ENCODE data around the gene SCAMP2. TPM values are rescaled to one million over a fixed set of nuclear protein-coding genes. Genes with fewer than 3 reads are reported as not detected.

The SCAMP2 gene
- total and polyA plus RNA-seq, 9 donors = 17.3 to 74.5 (median 54.2) TPM

- Histone ChIP-seq H3K36me3 (ENCODE audit: control insufficient read depth, insufficient read depth, low read length) (peaks cover 69% of the 10 kb centered on the region), H3K9me3 (replicated peaks; ENCODE audit: control insufficient read depth, low read depth, low read length) (no peaks in the 10 kb centered on the region), H3K27me3 (ENCODE audit: control insufficient read depth, insufficient read depth, low read length) (no peaks in the 10 kb centered on the region), H3K27ac (ENCODE audit: low read length) (no peak overlapping the region), H3K4me3 (ENCODE audit: low read length) (no peak overlapping the region), H3K4me1 (ENCODE audit: control insufficient read depth, insufficient read depth, low read length) (peaks cover 19% of the 10 kb centered on the region)
- no peak for DNase-seq
- 91% methylated on average over 3 of the region's 4 CpGs for WGBS (ENCODE audit: insufficient coverage)
Observed at GRCh38 chr15:74850393-74850792, 22.8 kb downstream of the SCAMP2 start.

- Histone ChIP-seq H3K27ac (ENCODE audit: low read length) (no peak overlapping the region), H3K36me3 (ENCODE audit: control insufficient read depth, insufficient read depth, low read length) (peaks cover 60% of the 10 kb centered on the region), H3K9me3 (replicated peaks; ENCODE audit: control insufficient read depth, low read depth, low read length) (no peaks in the 10 kb centered on the region), H3K4me3 (ENCODE audit: low read length) (no peak overlapping the region), H3K27me3 (ENCODE audit: control insufficient read depth, insufficient read depth, low read length) (no peaks in the 10 kb centered on the region), H3K4me1 (ENCODE audit: control insufficient read depth, insufficient read depth, low read length) (peaks cover 18% of the 10 kb centered on the region)
- no peak for DNase-seq
- 94% methylated on average over 2 of the region's 3 CpGs for WGBS (ENCODE audit: insufficient coverage)
Observed at GRCh38 chr15:74847432-74847831, 25.7 kb downstream of the SCAMP2 start.

GRCh38 chr15:74845581-74845980 lies 27.6 kb downstream of the SCAMP2 start:
- Histone ChIP-seq H3K4me3 (ENCODE audit: low read length) (no peak overlapping the region), H3K36me3 (ENCODE audit: control insufficient read depth, insufficient read depth, low read length) (peaks cover 49% of the 10 kb centered on the region), H3K27me3 (ENCODE audit: control insufficient read depth, insufficient read depth, low read length) (no peaks in the 10 kb centered on the region), H3K27ac (ENCODE audit: low read length) (no peak overlapping the region), H3K9me3 (replicated peaks; ENCODE audit: control insufficient read depth, low read depth, low read length) (no peaks in the 10 kb centered on the region), H3K4me1 (ENCODE audit: control insufficient read depth, insufficient read depth, low read length) (peaks cover 28% of the 10 kb centered on the region)
- no peak for DNase-seq
- 90% methylated on average over 2 of the region's 4 CpGs for WGBS (ENCODE audit: insufficient coverage)

GRCh38 chr15:74845208-74845568 lies 28.0 kb downstream of the SCAMP2 start:
- Histone ChIP-seq H3K36me3 (ENCODE audit: control insufficient read depth, insufficient read depth, low read length) (peaks cover 49% of the 10 kb centered on the region), H3K4me1 (ENCODE audit: control insufficient read depth, insufficient read depth, low read length) (peaks cover 28% of the 10 kb centered on the region), H3K9me3 (replicated peaks; ENCODE audit: control insufficient read depth, low read depth, low read length) (no peaks in the 10 kb centered on the region), H3K27me3 (ENCODE audit: control insufficient read depth, insufficient read depth, low read length) (no peaks in the 10 kb centered on the region), H3K4me3 (ENCODE audit: low read length) (no peak overlapping the region), H3K27ac (ENCODE audit: low read length) (no peak overlapping the region)
- 71% methylated on average over 3 of the region's 5 CpGs for WGBS (ENCODE audit: insufficient coverage)
- no peak for DNase-seq

- H3K27ac ChIP-seq (ENCODE audit: low read length) = peak overlapping the region; percentile 4
- H3K4me3 ChIP-seq (ENCODE audit: low read length) = no peak overlapping the region
- DNase-seq = no peak
- H3K27me3 ChIP-seq (ENCODE audit: control insufficient read depth, insufficient read depth, low read length) = no peaks in the 10 kb centered on the region
- 74% methylated on average over 5 of the region's 12 CpGs for WGBS (ENCODE audit: insufficient coverage)
- H3K9me3 ChIP-seq (replicated peaks; ENCODE audit: control insufficient read depth, low read depth, low read length) = no peaks in the 10 kb centered on the region
- H3K36me3 ChIP-seq (ENCODE audit: control insufficient read depth, insufficient read depth, low read length) = peaks cover 48% of the 10 kb centered on the region
- H3K4me1 ChIP-seq (ENCODE audit: control insufficient read depth, insufficient read depth, low read length) = peaks cover 28% of the 10 kb centered on the region
Observed at GRCh38 chr15:74844319-74845207, 28.6 kb downstream of the SCAMP2 start.

GRCh38 chr15:74843891-74844299 lies 29.3 kb downstream of the SCAMP2 start:
- 57% methylated on average over 3 of the region's 12 CpGs for WGBS (ENCODE audit: insufficient coverage)
- Histone ChIP-seq H3K36me3 (ENCODE audit: control insufficient read depth, insufficient read depth, low read length) (peaks cover 51% of the 10 kb centered on the region), H3K27me3 (ENCODE audit: control insufficient read depth, insufficient read depth, low read length) (no peaks in the 10 kb centered on the region), H3K27ac (ENCODE audit: low read length) (peak overlapping the region; percentile 84), H3K4me3 (ENCODE audit: low read length) (peak overlapping the region; percentile 60), H3K9me3 (replicated peaks; ENCODE audit: control insufficient read depth, low read depth, low read length) (no peaks in the 10 kb centered on the region), H3K4me1 (ENCODE audit: control insufficient read depth, insufficient read depth, low read length) (peaks cover 28% of the 10 kb centered on the region)
- peak; percentile 32 for DNase-seq

- peaks cover 52% of the 10 kb centered on the region for H3K36me3 ChIP-seq (ENCODE audit: control insufficient read depth, insufficient read depth, low read length)
- H3K27ac ChIP-seq (ENCODE audit: low read length) = peak overlapping the region; percentile 84
- H3K27me3 ChIP-seq (ENCODE audit: control insufficient read depth, insufficient read depth, low read length) = no peaks in the 10 kb centered on the region
- H3K9me3 ChIP-seq (replicated peaks; ENCODE audit: control insufficient read depth, low read depth, low read length) = no peaks in the 10 kb centered on the region
- peak overlapping the region; percentile 60 for H3K4me3 ChIP-seq (ENCODE audit: low read length)
- DNase-seq = no peak
- peaks cover 28% of the 10 kb centered on the region for H3K4me1 ChIP-seq (ENCODE audit: control insufficient read depth, insufficient read depth, low read length)
- 0% methylated on average over 10 of the region's 18 CpGs for WGBS (ENCODE audit: insufficient coverage)
Observed at GRCh38 chr15:74843445-74843828, 29.7 kb downstream of the SCAMP2 start.

- WGBS (ENCODE audit: insufficient coverage) = under 1% methylated on average over 82 of the region's 84 CpGs
- H3K27me3 ChIP-seq (ENCODE audit: control insufficient read depth, insufficient read depth, low read length) = no peaks in the 10 kb centered on the region
- peak; percentile 95 for DNase-seq
- H3K27ac ChIP-seq (ENCODE audit: low read length) = peak within 1 kb of the TSS; percentile 84
- no peaks in the 10 kb centered on the region for H3K9me3 ChIP-seq (replicated peaks; ENCODE audit: control insufficient read depth, low read depth, low read length)
- H3K4me1 ChIP-seq (ENCODE audit: control insufficient read depth, insufficient read depth, low read length) = peaks cover 28% of the 10 kb centered on the region
- H3K36me3 ChIP-seq (ENCODE audit: control insufficient read depth, insufficient read depth, low read length) = peaks cover 52% of the 10 kb centered on the region
- H3K4me3 ChIP-seq (ENCODE audit: low read length) = peak within 1 kb of the TSS; percentile 81
Observed at GRCh38 chr15:74842581-74843444, 30.4 kb downstream of the SCAMP2 start, which contains the start of gene ULK3. Gene ULK3, minus strand, starts transcription at chr15:74843156. Its CDS starts 51 bp downstream, at chr15:74843105.

- H3K27me3 ChIP-seq (ENCODE audit: control insufficient read depth, insufficient read depth, low read length) = no peaks in the 10 kb centered on the region
- peaks cover 28% of the 10 kb centered on the region for H3K4me1 ChIP-seq (ENCODE audit: control insufficient read depth, insufficient read depth, low read length)
- H3K27ac ChIP-seq (ENCODE audit: low read length) = peak overlapping the region; percentile 78
- peaks cover 54% of the 10 kb centered on the region for H3K36me3 ChIP-seq (ENCODE audit: control insufficient read depth, insufficient read depth, low read length)
- H3K4me3 ChIP-seq (ENCODE audit: low read length) = peak overlapping the region; percentile 81
- DNase-seq = no peak
- 79% methylated on average over 10 of the region's 14 CpGs for WGBS (ENCODE audit: insufficient coverage)
- no peaks in the 10 kb centered on the region for H3K9me3 ChIP-seq (replicated peaks; ENCODE audit: control insufficient read depth, low read depth, low read length)
Observed at GRCh38 chr15:74841891-74842373, 31.2 kb downstream of the SCAMP2 start.

Data from muscle of leg (tissue), 11 donors.